Fibroblast of villous mesenchyme (primary cell): ENCODE data around the gene SCARB1. TPM values are rescaled to one million over a fixed set of nuclear protein-coding genes. Genes with fewer than 3 reads are reported as not detected.

Experiments used
- DNase-seq: peaks from one replicate; pipeline ENCODE4 v3.0.0-alpha.2; 2010; ENCODE audit warnings: low read depth
- H3K4me3 ChIP-seq: 2 replicates; pipeline ENCODE4 v1.5.1; 2011; ENCODE audit warnings: low read depth, mild to moderate bottlenecking, low read length
- CTCF ChIP-seq: IDR thresholded peaks from 2 replicates; pipeline ENCODE4 v1.5.1; 2012; ENCODE audit warnings: low read depth, mild to moderate bottlenecking, low read length; ENCODE audit not compliant: insufficient read depth
- total RNA-seq: library from RNA; depleted of rRNA; stranded (reverse); fragments of >200 nt; gene quantifications from 2 replicates; pipeline ENCODE4 v1.2.3, GENCODE V29; 2012

The SCARB1 gene
- total RNA-seq, 1 donor: 28.5 TPM

- no peak overlapping the region for H3K4me3 ChIP-seq
- DNase-seq: peak; percentile 56
- TF ChIP-seq CTCF: no peak
These were observed 16.3 kb downstream of the SCARB1 start for GRCh38 chr12:124847113-124848074.

- DNase-seq: no peak
- no peak for TF ChIP-seq CTCF
- no peak overlapping the region for H3K4me3 ChIP-seq
These were observed 19.0 kb downstream of the SCARB1 start for GRCh38 chr12:124844411-124845397.

GRCh38 chr12:124842800-124843510 lies 20.7 kb downstream of the SCARB1 start:
- no peak overlapping the region for H3K4me3 ChIP-seq
- DNase-seq: no peak
- no peak for TF ChIP-seq CTCF

GRCh38 chr12:124842073-124842749 lies 21.5 kb downstream of the SCARB1 start:
- TF ChIP-seq CTCF: no peak
- peak; percentile 28 for DNase-seq

GRCh38 chr12:124841558-124841945 lies 22.1 kb downstream of the SCARB1 start:
- no peak for TF ChIP-seq CTCF
- no peak overlapping the region for H3K4me3 ChIP-seq
- DNase-seq: no peak

More at GRCh38 chr12:124842073-124842749, 21.5 kb downstream of the SCARB1 start:
- no peak overlapping the region for H3K4me3 ChIP-seq
